GM18499 (cell line): Measurements from ENCODE around the gene TAOK1.

ENCODE experiments used
- ATAC-seq: cut with Tn5 transposase; IDR thresholded peaks from one replicate; pipeline ENCODE4 v1.9.1; 2021; ENCODE audit warnings: moderate number of reproducible peaks; ENCODE audit not compliant: insufficient read depth, unreplicated experiment

The TAOK1 gene

GRCh38 chr17:29591146-29591736 is 201.1 kb downstream of the TAOK1 start:
- no peak for ATAC-seq

GRCh38 chr17:29591737-29592608 is 201.8 kb downstream of the TAOK1 start:
- no peak for ATAC-seq

GRCh38 chr17:29592850-29593551 is 202.8 kb downstream of the TAOK1 start, which contains the start of gene ANKRD13B:
Gene ANKRD13B, plus strand, starts transcription at chr17:29593132. Its CDS starts 490 bp downstream, at chr17:29593622.
- no peak for ATAC-seq

- ATAC-seq: no peak
Measured at GRCh38 chr17:29593591-29594518, 203.7 kb downstream of the TAOK1 start.

GRCh38 chr17:29594519-29595090 is 204.4 kb downstream of the TAOK1 start:
- no peak for ATAC-seq

GRCh38 chr17:29595107-29595942 is 205.2 kb downstream of the TAOK1 start:
- ATAC-seq: no peak

- no peak for ATAC-seq
Measured at GRCh38 chr17:29595943-29596774, 206.0 kb downstream of the TAOK1 start.

GRCh38 chr17:29596811-29597210 is 206.6 kb downstream of the TAOK1 start:
- ATAC-seq: no peak

- ATAC-seq: no peak
Measured at GRCh38 chr17:29597361-29598172, 207.4 kb downstream of the TAOK1 start.
